Activated CD8-positive, alpha-beta T cell treated with anti-CD3 and anti-CD28 coated beads for 36 hours (primary cell): ENCODE results near the gene ZSCAN12. TPM values are rescaled to one million over a fixed set of nuclear protein-coding genes. Genes with fewer than 3 reads are reported as not detected.
"Not testable (repeated sequence)": the region's sequence is repeated elsewhere in the genome, so short reads cannot be mapped to it uniquely, and the experiment has no call there.

Experiments used
- ATAC-seq: fragments of 200-7000 bp; cut with Tn5 transposase; one replicate; pipeline ENCODE4 v1.10.0; 2021; ENCODE audit warnings: mild to moderate bottlenecking, moderate library complexity
- CTCF ChIA-PET: fragments of 350-600 bp; sonication (Branson Sonifier 250); formaldehyde crosslinking; loops from one replicate; lab custom pipeline; 2021; ENCODE audit warnings: antibody characterized with exemption; lab: Charles Lee
- POLR2A ChIA-PET: fragments of 350-600 bp; sonication (Branson Sonifier 250); formaldehyde crosslinking; loops from one replicate; lab custom pipeline; 2021; ENCODE audit warnings: antibody characterized with exemption; lab: Charles Lee
- DNase-seq: peaks from one replicate; pipeline ENCODE4 v3.0.0-alpha.2; 2020
- H3K27ac Mint-ChIP-seq: one replicate; pipeline ENCODE4 v1.8.0; 2021; ENCODE audit warnings: mild to moderate bottlenecking, mixed read lengths
- H3K27me3 Mint-ChIP-seq: one replicate; pipeline ENCODE4 v1.8.0; 2021; ENCODE audit warnings: mixed read lengths
- H3K36me3 Mint-ChIP-seq: one replicate; pipeline ENCODE4 v1.8.0; 2021; ENCODE audit warnings: low read depth, mixed read lengths
- H3K4me1 Mint-ChIP-seq: one replicate; pipeline ENCODE4 v1.8.0; 2021; ENCODE audit warnings: low read depth, mixed read lengths
- H3K4me3 Mint-ChIP-seq: one replicate; pipeline ENCODE4 v1.8.0; 2021; ENCODE audit warnings: mild to moderate bottlenecking, moderate library complexity, mixed read lengths
- H3K9me3 Mint-ChIP-seq: one replicate; pipeline ENCODE4 v1.8.0; 2021; ENCODE audit warnings: mixed read lengths
- CTCF ChIP-seq: fragments of 200-600 bp; IDR thresholded peaks from one replicate; pipeline ENCODE4 v1.8.0; 2022; ENCODE audit warnings: antibody characterized with exemption, mild to moderate bottlenecking
- intact Hi-C: fragments of 100-400 bp; cut with micrococcal nuclease; formaldehyde crosslinking; loops from one replicate; pipeline ENCODE4 v1.10.0; 2022
- total RNA-seq, 2 experiments: library from RNA; stranded (reverse); gene quantifications; one replicate each; pipeline ENCODE4 v1.2.3, GENCODE V29; 2021

ZSCAN12 gene
- total RNA-seq, 2 experiments from 2014 or later: 7.1 to 7.4 TPM

DNA sequence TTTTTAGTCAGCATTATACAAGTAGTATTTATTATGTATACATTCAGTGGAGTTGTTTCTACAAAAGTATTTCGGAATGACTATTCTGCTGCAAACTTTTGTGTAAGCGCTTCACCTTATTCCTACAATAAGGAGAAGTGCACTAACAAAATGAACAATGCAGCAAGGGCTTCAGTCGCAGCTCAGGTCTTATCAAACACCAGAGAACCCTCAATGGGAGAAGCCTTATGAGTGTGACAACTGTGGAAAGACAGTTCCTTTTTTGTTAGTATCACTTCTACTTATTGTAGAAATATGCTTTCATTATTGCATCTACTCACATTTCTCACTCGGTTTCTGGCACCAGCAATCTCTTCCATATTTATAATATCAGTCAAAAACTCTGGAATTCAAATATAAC, 31.0 kb downstream of the ZSCAN12 start:
- Mint-ChIP-seq H3K36me3 (peaks cover 17% of the 10 kb centered on the region), H3K4me3 (no peak overlapping the region), H3K27ac (no peak overlapping the region), H3K27me3 (no peaks in the 10 kb centered on the region), H3K4me1 (no peaks in the 10 kb centered on the region), H3K9me3 (no peaks in the 10 kb centered on the region)
- ChIA-PET CTCF (no interaction called here), POLR2A (no interaction called here)
- ATAC-seq (no peak), DNase-seq (no peak)
- TF ChIP-seq CTCF: no peak
- intact Hi-C loops: no loop called here

GRCh38 chr6:28365590-28365989, 34.0 kb downstream of the ZSCAN12 start:
- POLR2A ChIA-PET: interaction anchor here (0.6 kb wide), 1 partner anchor 219 kb away, joined by 3 read pairs; no protein-coding TSS in a partner anchor
- H3K4me3 Mint-ChIP-seq, H3K4me1 Mint-ChIP-seq, intact Hi-C loops, DNase-seq, H3K9me3 Mint-ChIP-seq, H3K27ac Mint-ChIP-seq, ATAC-seq, H3K27me3 Mint-ChIP-seq: not testable (repeated sequence)
- H3K36me3 Mint-ChIP-seq: peaks cover 17% of the 10 kb centered on the region
- CTCF ChIA-PET: interaction anchor here (1.9 kb wide), 1 partner anchor 10 kb away, joined by 7 read pairs; no protein-coding TSS in a partner anchor

- intact Hi-C loops: no loop called here
- CTCF ChIA-PET: no interaction called here
- Mint-ChIP-seq H3K4me3 (no peak overlapping the region), H3K9me3 (no peaks in the 10 kb centered on the region), H3K27ac (no peak overlapping the region), H3K4me1 (peaks cover 3% of the 10 kb centered on the region), H3K27me3 (no peaks in the 10 kb centered on the region), H3K36me3 (peaks cover 11% of the 10 kb centered on the region)
- POLR2A ChIA-PET: interaction anchor here (1.0 kb wide), 1 partner anchor 223 kb away, joined by 3 read pairs; no protein-coding TSS in a partner anchor
- no peak for TF ChIP-seq CTCF
- no peak for DNase-seq
- no peak for ATAC-seq
Measured at GRCh38 chr6:28360961-28361360, 38.6 kb downstream of the ZSCAN12 start.

GRCh38 chr6:28359562-28359961, 40.0 kb downstream of the ZSCAN12 start:
- not testable (repeated sequence) for H3K4me3 Mint-ChIP-seq

DNA sequence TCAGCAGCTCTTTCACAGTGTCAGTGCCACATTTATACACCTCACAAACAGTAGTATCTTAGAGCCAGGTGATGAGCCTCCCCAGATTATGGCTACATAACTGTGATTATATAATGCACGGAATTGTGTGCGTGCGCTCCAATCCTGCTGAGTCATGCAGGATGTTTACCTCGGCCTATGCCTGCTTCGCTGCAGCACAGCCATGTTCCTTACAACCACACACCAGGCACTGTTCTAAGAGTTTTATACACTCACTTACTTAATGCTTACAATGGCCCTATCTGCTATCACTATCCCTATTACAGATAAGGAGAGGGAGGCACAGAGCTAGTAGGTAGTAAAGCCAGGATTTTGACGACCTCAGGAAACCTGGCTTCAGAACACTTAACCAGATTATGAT, 42.5 kb downstream of the ZSCAN12 start:
- CTCF ChIA-PET: interaction anchor here (0.9 to 3.5 kb wide), 8 partner anchors 13 to 232 kb away, joined by 3 to 19 read pairs (median 7); partner anchors contain the start of genes ZKSCAN8, ZSCAN16 and ZSCAN31
- Mint-ChIP-seq H3K4me1 (peaks cover 14% of the 10 kb centered on the region), H3K27ac (no peak overlapping the region), H3K27me3 (no peaks in the 10 kb centered on the region), H3K4me3 (no peak overlapping the region), H3K36me3 (no peaks in the 10 kb centered on the region), H3K9me3 (no peaks in the 10 kb centered on the region)
- intact Hi-C loops: loop anchor here (2.0 to 10.0 kb wide), 3 partner anchors 92 to 452 kb away; partner anchors contain the start of gene ZSCAN26
- POLR2A ChIA-PET: no interaction called here
- no peak for TF ChIP-seq CTCF
- DNase-seq (no peak), ATAC-seq (no peak)

More at GRCh38 chr6:28359562-28359961, 40.0 kb downstream of the ZSCAN12 start:
- DNase-seq, H3K9me3 Mint-ChIP-seq, CTCF ChIA-PET, H3K4me1 Mint-ChIP-seq, H3K27me3 Mint-ChIP-seq, H3K36me3 Mint-ChIP-seq, H3K27ac Mint-ChIP-seq, POLR2A ChIA-PET, ATAC-seq: not testable (repeated sequence)
- intact Hi-C loops: loop anchor here (10.0 kb wide), 2 partner anchors 95 to 455 kb away; partner anchors contain the start of gene ZSCAN26

GRCh38 chr6:28356666-28357020, 42.9 kb downstream of the ZSCAN12 start:
- Mint-ChIP-seq H3K36me3 (no peaks in the 10 kb centered on the region), H3K27me3 (no peaks in the 10 kb centered on the region), H3K4me1 (peaks cover 17% of the 10 kb centered on the region), H3K27ac (no peak overlapping the region), H3K9me3 (no peaks in the 10 kb centered on the region), H3K4me3 (no peak overlapping the region)
- TF ChIP-seq CTCF: no peak
- ATAC-seq (no peak), DNase-seq (no peak)
- POLR2A ChIA-PET: interaction anchor here (1.0 to 1.4 kb wide), 4 partner anchors 16 to 464 kb away, joined by 3 to 5 read pairs (median 4); partner anchors contain the start of gene ZKSCAN8
- CTCF ChIA-PET: interaction anchor here (0.6 to 3.5 kb wide), 50 partner anchors 9 to 585 kb away, joined by 3 to 19 read pairs (median 4); partner anchors contain the start of genes ZKSCAN4, ZKSCAN8, ZSCAN16 and ZSCAN26
- intact Hi-C loops: loop anchor here (2.0 to 10.0 kb wide), 3 partner anchors 92 to 452 kb away; partner anchors contain the start of gene ZSCAN26
